Glomerular endothelial cell (primary cell): ENCODE results near the gene PAXX. TPM values are rescaled to one million over a fixed set of nuclear protein-coding genes. Genes with fewer than 3 reads are reported as not detected.

Source experiments
- DNase-seq: peaks from one replicate; pipeline ENCODE4 v3.0.0-alpha.2; 2011; ENCODE audit warnings: low read depth, low spot score; ENCODE audit errors: extremely low read depth
- total RNA-seq: library from RNA; depleted of rRNA; stranded (reverse); fragments of >200 nt; gene quantifications from 2 replicates; pipeline ENCODE4 v1.2.3, GENCODE V29; 2015

PAXX gene, protein sequence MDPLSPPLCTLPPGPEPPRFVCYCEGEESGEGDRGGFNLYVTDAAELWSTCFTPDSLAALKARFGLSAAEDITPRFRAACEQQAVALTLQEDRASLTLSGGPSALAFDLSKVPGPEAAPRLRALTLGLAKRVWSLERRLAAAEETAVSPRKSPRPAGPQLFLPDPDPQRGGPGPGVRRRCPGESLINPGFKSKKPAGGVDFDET
- total RNA-seq = 28.0 and 47.2 TPM in 2 replicates

DNA sequence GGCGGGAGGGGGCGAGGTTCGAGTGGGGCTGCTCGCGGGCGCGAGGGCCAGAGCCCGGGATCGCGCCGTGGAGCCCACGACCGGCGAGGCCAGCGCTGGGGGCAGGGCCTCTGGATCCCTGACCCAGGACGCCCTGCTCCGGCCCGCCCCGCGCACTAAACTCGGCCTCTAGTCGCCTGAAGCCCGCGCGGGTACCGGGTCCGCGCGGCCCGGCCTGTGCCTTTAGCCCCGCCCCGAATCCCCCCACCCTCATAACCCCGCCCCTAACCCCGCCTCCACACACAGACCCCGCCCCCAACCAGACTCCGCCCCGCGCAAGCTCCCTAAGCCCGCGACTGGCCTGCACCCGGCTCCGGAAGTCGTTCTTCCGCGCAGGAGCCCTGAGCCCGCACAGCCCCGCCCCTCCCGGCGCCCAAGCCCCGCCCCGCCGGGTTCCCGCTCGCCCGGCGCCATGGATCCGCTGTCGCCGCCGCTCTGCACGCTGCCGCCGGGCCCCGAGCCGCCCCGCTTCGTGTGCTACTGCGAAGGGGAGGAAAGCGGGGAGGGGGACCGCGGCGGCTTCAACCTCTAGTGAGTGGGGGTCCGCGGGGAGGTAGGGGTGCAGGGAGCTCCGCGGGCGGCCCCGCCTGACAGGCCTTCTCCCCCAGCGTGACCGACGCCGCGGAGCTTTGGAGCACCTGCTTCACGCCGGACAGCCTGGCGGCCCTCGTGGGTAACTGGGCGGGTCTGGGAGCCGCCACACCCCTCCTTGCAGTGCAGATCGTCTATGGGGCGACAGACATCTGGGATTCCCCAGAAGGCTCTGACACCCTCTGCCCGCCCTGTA is at the start of gene PAXX:
Gene PAXX, plus strand, starts transcription at position 430 of the 826 bp plus-strand sequence. Its CDS starts 22 bp downstream, at position 452.
- DNase-seq = no peak

DNA sequence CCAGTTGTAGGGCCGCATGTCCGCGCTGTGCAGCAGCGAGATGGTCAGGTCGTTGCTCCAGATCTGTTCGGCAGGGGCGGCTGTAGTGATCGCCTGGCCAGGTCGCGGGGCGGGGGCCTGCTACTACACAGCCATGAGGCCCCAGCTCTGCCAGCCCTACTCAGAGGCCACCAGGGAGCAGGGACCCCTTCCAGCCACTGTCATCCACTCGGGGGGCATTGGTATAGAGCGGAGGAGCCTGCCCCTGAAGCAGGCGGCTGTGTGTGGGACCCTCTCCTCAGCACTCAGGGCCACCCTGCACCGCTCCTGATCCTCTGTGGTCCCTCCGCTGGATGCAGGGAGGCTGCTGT is 49.4 kb upstream of the PAXX start:
- no peak for DNase-seq

- no peak for DNase-seq
These were observed 48.7 kb upstream of the PAXX start for GRCh38 chr9:136943291-136944211.

DNA sequence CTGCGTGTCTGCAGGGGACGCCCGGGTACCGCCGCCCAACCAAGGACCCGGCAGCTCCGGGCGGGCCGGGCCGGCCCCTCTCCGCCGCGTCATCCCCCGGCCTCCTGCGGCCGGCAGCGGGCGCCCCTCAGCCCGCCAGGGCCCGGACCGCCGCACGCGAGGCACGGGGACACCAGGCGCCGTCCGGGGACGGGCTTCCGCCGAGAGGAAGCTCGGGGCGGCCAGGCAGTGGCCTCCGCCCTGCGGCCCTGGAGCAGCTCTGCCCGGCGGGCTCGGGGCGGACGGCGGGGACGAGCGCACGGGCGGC is 48.1 kb upstream of the PAXX start:
- DNase-seq = no peak

GRCh38 chr9:136944519-136945332 is 47.5 kb upstream of the PAXX start, which contains the start of the genes C8G and FBXW5:
TSS of gene C8G (plus strand) at chr9:136945243. CDS start at chr9:136945321, 78 bp downstream.
TSS of gene FBXW5 (minus strand) at chr9:136944738. CDS start at chr9:136944083, 655 bp downstream.
- peak; percentile 20 for DNase-seq

DNA sequence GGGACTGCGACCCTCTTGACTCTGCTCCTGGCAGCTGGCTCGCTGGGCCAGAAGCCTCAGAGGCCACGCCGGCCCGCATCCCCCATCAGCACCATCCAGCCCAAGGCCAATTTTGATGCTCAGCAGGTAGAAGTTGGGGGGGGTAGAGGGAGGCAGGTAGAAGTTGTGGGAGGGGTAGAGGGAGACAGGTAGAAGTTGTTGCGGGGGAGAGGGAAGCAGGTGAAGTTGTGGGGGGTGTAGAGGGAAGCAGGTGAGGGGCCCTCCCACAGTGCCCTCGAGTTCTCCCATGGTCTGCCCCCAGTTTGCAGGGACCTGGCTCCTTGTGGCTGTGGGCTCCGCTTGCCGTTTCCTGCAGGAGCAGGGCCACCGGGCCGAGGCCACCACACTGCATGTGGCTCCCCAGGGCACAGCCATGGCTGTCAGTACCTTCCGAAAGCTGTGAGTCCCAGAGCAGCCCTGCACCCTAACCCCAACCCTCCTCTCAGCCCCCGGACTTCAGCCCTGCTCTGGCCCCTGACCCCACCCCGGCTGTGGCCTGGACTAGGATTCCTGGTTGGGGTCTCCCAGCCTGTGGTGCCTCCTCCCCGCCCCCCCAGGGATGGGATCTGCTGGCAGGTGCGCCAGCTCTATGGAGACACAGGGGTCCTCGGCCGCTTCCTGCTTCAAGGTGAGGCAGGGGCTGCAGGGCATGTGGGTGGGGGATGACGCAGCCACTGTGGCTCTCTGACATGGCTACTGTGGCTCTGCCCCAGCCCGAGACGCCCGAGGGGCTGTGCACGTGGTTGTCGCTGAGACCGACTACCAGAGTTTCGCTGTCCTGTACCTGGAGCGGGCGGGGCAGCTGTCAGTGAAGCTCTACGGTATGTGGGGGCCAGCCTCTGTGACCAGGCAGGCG is 46.6 kb upstream of the PAXX start:
- no peak for DNase-seq

DNA sequence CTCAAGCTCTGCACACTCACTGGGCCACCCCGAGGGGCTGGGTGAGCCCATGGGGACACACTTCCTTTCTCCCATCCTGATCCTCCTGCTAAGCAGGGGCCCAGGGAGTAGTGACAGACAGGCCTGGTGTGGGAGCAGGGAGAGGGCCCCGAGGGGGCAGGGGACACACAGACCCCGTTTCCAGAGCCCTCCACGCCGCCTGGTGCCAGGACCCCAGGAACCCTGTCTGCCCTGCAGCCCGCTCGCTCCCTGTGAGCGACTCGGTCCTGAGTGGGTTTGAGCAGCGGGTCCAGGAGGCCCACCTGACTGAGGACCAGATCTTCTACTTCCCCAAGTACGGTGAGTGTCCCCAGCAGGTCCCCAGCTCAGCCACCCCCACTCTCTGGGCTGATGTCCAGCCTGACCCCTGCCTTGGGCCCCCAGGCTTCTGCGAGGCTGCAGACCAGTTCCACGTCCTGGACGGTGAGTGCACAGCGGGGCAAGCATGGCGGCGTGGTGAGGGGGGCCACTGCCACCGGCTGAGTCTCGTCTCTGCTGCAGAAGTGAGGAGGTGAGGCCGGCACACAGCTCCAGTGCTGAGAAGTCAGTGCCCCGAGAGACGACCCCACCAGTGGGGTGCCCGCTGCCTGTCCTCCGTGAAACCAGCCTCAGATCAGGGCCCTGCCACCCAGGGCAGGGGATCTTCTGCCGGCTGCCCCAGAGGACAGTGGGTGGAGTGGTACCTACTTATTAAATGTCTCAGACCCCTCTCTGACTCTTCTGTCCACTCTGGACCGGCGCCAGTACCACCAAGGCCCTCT is 45.8 kb upstream of the PAXX start:
- DNase-seq = no peak

DNA sequence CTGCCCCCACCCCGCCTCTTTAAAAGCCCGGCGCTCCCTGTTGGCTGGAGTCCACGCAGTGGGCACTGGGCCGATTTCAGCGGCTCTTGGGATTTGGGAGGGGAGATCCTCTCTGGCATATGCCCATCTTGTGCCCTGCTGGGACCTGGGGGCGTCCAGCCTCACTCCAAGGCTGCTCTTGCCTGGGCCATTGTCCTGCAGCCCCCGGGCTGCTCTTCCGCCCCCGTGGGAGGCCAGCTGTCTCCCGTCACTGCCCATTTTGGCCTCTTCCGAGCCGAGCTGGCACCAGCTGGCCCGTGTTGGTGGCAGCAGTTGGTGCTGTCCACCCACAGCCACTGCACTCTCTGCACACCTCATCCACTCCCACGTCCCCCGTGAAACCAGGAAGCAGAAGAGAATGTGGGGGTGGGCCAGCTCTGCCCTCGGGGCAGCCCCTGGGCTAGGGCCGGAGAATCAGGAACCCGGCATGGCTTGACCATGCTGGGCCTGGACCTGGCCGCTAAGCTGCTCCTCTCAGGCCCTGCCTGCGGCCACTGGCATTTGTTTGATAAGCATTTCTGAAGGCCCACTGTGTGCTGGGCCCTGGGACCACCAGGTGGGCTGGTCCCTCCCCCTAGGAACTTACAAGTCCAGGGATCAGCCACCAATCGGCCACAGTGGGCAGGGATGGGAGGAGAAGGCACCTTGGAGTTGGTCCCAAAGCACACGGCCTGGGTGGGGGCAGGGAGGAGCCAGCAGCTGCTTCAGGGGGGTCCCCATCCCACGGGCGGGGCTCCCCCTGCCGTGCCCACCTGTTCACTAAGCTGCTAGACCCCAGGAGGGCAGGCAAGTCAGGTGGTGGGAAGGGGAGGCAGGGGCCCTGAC is 45.0 kb upstream of the PAXX start:
- no peak for DNase-seq

DNA sequence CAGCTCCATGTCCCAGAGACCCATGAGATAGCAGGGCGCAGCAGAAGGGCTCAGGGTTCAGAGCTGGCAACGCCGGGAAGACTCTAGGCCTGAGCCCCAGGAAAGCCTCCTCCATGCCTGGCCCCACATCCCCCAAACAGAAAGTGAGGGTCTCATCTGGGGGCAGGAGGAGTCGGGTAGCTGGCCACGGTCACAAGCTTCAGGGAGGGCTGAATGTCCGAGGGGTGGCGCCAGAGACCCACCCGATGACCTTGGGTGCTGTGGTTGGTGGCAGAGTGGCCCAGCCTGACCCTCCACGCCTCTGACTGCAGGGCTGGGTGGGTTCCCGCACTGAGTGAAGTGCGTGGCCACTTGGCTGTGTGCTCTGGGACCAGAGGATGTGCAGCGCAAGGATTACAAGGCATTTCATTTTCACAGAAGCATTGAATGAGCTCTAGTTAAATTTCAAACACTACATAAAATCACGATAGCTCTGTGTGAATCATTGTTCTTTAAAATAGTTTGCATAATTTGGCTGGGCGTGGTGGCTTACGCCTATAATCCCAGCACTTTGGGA is 44.2 kb upstream of the PAXX start:
- DNase-seq = no peak

DNA sequence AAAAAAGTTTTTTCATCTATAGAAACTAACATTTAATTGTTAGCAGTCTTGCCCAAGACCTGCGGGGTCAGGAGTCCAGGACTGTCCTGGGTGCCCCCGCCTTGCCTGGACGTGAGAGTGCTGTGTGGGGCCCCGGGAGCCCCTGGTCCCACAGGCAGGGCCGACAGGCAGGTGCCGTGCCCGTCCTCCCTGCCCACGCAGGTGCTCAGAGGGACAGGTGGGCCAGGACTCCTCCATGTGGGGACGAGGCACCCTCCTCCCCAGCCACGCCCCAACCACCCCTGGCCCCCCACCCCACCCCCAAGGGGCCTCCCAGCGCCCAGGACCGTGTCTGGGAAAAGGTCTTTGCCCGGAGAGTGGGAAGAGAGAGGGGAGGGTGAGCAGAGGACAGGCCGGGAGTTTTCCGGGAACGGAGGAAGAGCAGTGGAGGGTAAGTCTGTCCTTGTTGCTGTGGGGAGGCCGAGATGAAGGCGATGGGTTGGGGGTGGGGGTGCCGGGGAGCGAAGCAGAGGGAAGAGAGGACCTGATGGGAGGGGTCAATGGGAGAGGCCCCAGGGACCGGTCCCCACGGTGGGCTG is 42.9 kb upstream of the PAXX start:
- DNase-seq = no peak

GRCh38 chr9:136949817-136950655 is 42.2 kb upstream of the PAXX start:
- DNase-seq = peak; percentile 10

GRCh38 chr9:136950656-136951276 is 41.5 kb upstream of the PAXX start:
- DNase-seq = no peak

GRCh38 chr9:136951541-136952320 is 40.5 kb upstream of the PAXX start, which contains the start of gene LCN12:
TSS of gene LCN12 (plus strand) at chr9:136952273. CDS start at chr9:136952328, 55 bp downstream.
- no peak for DNase-seq

- DNase-seq = no peak
These were observed 39.8 kb upstream of the PAXX start for GRCh38 chr9:136952321-136952850.
